AG09309 (cell line): ENCODE data around the gene PHC2.

Experiments used
- DNase-seq: peaks from one replicate; pipeline ENCODE4 v3.0.0-alpha.2; 2010; ENCODE audit warnings: low read depth
- H3K4me3 ChIP-seq: 2 replicates; pipeline ENCODE4 v1.5.1; 2011; ENCODE audit warnings: mild to moderate bottlenecking, low read depth, low read length, moderate library complexity; ENCODE audit not compliant: control insufficient read depth
- CTCF ChIP-seq: IDR thresholded peaks from 2 replicates; pipeline ENCODE4 v1.5.1; 2011; ENCODE audit warnings: mild to moderate bottlenecking, low read depth, low read length, inconsistent platforms; ENCODE audit not compliant: insufficient read depth, control insufficient read depth; ENCODE audit errors: missing control alignments

Gene PHC2

GRCh38 chr1:33434363-33434750 is 3.5 kb upstream of the PHC2 start:
- H3K4me3 ChIP-seq: no peak overlapping the region
- no peak for DNase-seq
- TF ChIP-seq CTCF: no peak

- TF ChIP-seq CTCF: no peak
- H3K4me3 ChIP-seq: no peak overlapping the region
- peak; percentile 100 for DNase-seq
Observed at GRCh38 chr1:33433509-33434362, 2.8 kb upstream of the PHC2 start.

- H3K4me3 ChIP-seq: peak overlapping the region; percentile 64
- TF ChIP-seq CTCF: no peak
- no peak for DNase-seq
Observed at GRCh38 chr1:33429856-33430691, 821 bp downstream of the PHC2 start.

GRCh38 chr1:33429332-33429731 is 1.6 kb downstream of the PHC2 start:
- DNase-seq: no peak
- H3K4me3 ChIP-seq: no peak overlapping the region; the same call in 1 of the 2 replicates
- TF ChIP-seq CTCF: no peak

- DNase-seq: no peak
- H3K4me3 ChIP-seq: no peak overlapping the region
- TF ChIP-seq CTCF: no peak
Observed at GRCh38 chr1:33428661-33429060, 2.2 kb downstream of the PHC2 start.

- no peak overlapping the region for H3K4me3 ChIP-seq
- no peak for TF ChIP-seq CTCF
- no peak for DNase-seq
Observed at GRCh38 chr1:33426916-33427315, 4.0 kb downstream of the PHC2 start.
